Measurements from ENCODE around the gene TMEM158.

DNA sequence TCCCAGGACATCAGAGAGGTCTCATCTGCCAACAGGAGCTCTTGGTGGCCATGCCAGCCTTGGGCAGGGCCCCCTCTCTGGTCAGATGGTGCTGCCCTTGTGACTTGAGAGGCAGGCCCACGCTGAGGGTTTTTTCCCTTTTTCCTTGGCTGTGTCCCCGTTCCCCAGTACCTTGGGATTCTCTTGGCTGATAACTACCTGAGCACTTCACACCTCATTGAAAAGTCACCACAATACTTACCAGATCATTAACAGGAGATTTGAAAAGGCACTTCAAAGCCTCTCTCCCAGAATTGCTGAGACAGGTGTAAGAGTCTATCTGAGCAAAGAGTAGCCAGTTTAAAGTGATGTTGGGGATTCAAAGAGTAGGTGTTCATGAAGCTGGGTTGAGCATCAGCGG is 15.1 kb upstream of the TMEM158 start:
- TF ChIP-seq, protein P1, sequence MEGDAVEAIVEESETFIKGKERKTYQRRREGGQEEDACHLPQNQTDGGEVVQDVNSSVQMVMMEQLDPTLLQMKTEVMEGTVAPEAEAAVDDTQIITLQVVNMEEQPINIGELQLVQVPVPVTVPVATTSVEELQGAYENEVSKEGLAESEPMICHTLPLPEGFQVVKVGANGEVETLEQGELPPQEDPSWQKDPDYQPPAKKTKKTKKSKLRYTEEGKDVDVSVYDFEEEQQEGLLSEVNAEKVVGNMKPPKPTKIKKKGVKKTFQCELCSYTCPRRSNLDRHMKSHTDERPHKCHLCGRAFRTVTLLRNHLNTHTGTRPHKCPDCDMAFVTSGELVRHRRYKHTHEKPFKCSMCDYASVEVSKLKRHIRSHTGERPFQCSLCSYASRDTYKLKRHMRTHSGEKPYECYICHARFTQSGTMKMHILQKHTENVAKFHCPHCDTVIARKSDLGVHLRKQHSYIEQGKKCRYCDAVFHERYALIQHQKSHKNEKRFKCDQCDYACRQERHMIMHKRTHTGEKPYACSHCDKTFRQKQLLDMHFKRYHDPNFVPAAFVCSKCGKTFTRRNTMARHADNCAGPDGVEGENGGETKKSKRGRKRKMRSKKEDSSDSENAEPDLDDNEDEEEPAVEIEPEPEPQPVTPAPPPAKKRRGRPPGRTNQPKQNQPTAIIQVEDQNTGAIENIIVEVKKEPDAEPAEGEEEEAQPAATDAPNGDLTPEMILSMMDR (IDR thresholded peaks at IDR 0.05; ENCODE audit: borderline replicate concordance, extremely low read depth, low read length, poor library complexity, severe bottlenecking), result no peak
- no peak for TF ChIP-seq EZH2 (IDR thresholded peaks at IDR 0.05; ENCODE audit: borderline replicate concordance, low read depth, low read length, severe bottlenecking)

Measured in DND-41 (cell line).